Pons (tissue), 1 donor: Measurements from ENCODE around the gene ZNF583.

Experiments
- DNase-seq: peaks from one replicate; pipeline ENCODE4 v3.0.0-alpha.2; 2016; ENCODE audit warnings: low spot score

ZNF583 gene

GRCh38 chr19:56474308-56474707, 70.2 kb downstream of the ZNF583 start:
- no peak for DNase-seq

- DNase-seq, result no peak
These were observed 72.0 kb downstream of the ZNF583 start for GRCh38 chr19:56476093-56476492.
